SK-N-SH treated with all-trans-retinoic acid at 6 μM for 48 hours (cell line): ENCODE measurements around the gene KLHL42.

Experiments used
- ARNTL ChIP-seq: fragments of 450-650 bp; formaldehyde crosslinking; IDR thresholded peaks from 2 replicates; pipeline ENCODE4 v1.5.0; 2020; ENCODE audit warnings: low read depth, mild to moderate bottlenecking, moderate library complexity, borderline replicate concordance
- CREB5 ChIP-seq: fragments of 250-450 bp; sonication (Bioruptor Pico); IDR thresholded peaks from 2 replicates; pipeline ENCODE4 v1.5.1; 2020; ENCODE audit warnings: low read depth, mild to moderate bottlenecking, moderate library complexity
- OSR1 ChIP-seq: fragments of 250-450 bp; sonication (Bioruptor Pico); IDR thresholded peaks from 2 replicates; pipeline ENCODE4 v1.8.0; 2022; ENCODE audit warnings: moderate library complexity, mild to moderate bottlenecking, inconsistent platforms
- RARB ChIP-seq: fragments of 250-450 bp; sonication (Bioruptor Pico); IDR thresholded peaks from 2 replicates; pipeline ENCODE4 v1.8.0; 2021; ENCODE audit warnings: mild to moderate bottlenecking, moderate library complexity
- TF ChIP-seq, protein P1 (sequence below): fragments of 250-450 bp; sonication (Bioruptor Pico); IDR thresholded peaks from 2 replicates; pipeline ENCODE4 v1.8.0; 2020; ENCODE audit warnings: mild to moderate bottlenecking, moderate library complexity, borderline replicate concordance

DNA sequence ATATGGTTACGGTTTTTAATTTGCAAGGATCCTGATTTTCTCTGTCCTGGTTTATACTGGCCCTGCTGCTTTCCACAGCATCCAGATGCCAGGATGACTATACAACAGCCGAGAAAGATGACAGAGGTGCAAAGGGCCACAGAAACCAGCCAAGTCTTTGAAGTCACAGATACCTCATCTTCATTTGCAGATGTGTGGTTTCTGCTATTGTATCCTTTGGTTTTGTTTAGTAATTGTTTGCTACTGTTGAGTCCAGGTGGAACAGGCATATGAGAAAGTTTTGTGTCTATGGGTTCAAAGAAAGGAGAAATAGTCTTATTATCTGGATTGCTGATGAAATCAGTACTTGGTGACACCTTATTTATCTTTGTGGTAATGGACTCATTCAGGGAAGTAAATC is 17.3 kb upstream of the KLHL42 start:
- TF ChIP-seq ARNTL (no peak), CREB5 (no peak), OSR1 (CRISPR knock-in tag) (no peak), RARB (CRISPR knock-in tag) (no peak)
- TF ChIP-seq, protein P1, sequence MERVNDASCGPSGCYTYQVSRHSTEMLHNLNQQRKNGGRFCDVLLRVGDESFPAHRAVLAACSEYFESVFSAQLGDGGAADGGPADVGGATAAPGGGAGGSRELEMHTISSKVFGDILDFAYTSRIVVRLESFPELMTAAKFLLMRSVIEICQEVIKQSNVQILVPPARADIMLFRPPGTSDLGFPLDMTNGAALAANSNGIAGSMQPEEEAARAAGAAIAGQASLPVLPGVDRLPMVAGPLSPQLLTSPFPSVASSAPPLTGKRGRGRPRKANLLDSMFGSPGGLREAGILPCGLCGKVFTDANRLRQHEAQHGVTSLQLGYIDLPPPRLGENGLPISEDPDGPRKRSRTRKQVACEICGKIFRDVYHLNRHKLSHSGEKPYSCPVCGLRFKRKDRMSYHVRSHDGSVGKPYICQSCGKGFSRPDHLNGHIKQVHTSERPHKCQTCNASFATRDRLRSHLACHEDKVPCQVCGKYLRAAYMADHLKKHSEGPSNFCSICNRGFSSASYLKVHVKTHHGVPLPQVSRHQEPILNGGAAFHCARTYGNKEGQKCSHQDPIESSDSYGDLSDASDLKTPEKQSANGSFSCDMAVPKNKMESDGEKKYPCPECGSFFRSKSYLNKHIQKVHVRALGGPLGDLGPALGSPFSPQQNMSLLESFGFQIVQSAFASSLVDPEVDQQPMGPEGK = no peak
